ENCODE results near the gene UBE2Q2. TPM values are rescaled to one million over a fixed set of nuclear protein-coding genes. Genes with fewer than 3 reads are reported as not detected.

UBE2Q2 gene
- total RNA-seq, 4 donors from 2014 or later: 39.8 to 49.5 (median 46.2) TPM

DNA sequence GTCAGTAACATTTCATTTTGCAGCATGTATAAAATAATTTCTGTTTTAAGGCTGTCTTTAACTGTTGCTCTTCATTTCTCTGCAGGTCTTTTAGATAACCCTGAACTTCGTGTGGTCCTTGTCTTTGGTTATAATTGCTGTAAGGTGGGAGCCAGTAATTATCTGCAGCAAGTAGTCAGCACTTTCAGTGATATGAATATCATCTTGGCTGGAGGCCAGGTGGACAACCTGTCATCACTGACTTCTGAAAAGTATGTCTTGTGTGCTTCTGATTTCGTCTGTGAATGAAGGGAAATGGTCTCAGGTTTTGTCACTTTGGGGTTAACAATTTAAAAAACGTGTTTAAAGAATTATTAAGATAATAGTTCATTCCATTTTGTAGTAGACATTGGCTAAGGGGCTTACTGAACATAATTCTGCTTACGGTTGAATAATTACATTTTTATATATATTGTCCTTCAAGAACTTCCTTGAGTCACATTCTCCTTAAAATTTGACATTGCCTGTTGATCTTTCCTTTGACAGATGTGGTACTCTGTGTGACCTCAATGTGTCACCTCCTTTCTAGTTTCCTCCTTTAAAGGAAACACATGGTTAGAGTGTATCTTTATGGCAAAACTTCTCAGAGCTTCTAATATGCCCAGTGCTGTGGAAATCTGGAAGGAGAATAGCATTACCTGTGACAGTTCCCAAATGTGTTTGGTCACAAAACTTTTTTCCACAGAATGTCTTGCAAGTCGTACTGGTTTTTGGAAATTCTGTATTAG, 86.7 kb downstream of the UBE2Q2 start:
- Histone ChIP-seq H3K27me3 (no peaks in the 10 kb centered on the region), H3K36me3 (peaks cover 0 to 52% (median 0%) of the 10 kb centered on the region in 3 donors), H3K27ac (no peak overlapping the region), H3K4me1 (peaks cover 0 to 7% (median 0%) of the 10 kb centered on the region in 4 donors), H3K9me3 (no peaks in the 10 kb centered on the region), H3K4me3 (no peak overlapping the region)
- 68 to 76% methylated on average over 5 of the region's 5 CpGs for WGBS, 2 donors
- DNase-seq (ENCODE audit: low spot score in 2 of 2): no peak
- TF ChIP-seq POLR2A (IDR thresholded peaks at IDR 0.05): no peak
- no peak for TF ChIP-seq CTCF (IDR thresholded peaks at IDR 0.05)

DNA sequence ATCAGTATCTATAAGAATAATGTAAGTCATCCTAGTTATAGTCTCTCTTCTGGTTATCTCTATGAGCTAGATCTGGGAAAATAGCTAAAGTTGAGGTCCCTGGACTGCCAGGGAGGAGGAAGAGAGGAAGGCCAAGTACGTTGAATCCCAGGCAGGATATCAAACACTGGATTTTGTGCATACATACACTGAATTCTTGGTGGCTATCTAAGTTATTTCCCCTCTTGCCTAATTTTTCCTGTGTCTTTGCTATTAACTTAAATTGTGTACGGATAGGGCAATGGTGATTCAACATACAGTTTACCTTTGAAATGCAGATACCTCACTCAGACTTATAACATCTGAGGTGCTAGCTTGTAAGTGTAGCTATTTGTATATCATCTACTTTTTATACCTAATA, 87.6 kb downstream of the UBE2Q2 start:
- WGBS, 2 donors: 92 to 94% methylated on average over 2 of the region's 2 CpGs
- H3K36me3 ChIP-seq: peaks cover 0 to 58% (median 0%) of the 10 kb centered on the region in 3 donors
- TF ChIP-seq CTCF (IDR thresholded peaks at IDR 0.05) (no peak), EP300 (IDR thresholded peaks at IDR 0.05) (no peak), POLR2A (IDR thresholded peaks at IDR 0.05) (no peak)

DNA sequence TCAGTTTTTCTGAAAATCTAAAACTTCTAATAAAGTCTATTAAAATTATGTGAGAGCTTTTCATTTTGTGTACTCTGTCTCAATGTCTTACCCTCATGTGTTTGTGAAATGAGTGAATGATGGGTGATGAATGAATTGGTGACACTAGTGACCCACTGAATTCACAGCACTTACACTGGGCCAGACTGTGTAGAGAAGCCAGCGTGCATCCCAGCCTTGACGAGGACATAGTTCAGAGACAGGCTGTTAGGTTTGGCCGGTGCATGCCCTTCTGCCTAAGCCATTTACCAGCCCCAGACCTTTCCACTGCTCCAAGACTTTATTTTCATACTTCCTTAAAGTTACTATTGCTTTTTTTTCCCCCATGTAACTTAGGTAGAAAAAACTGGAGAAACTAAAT, 99.2 kb downstream of the UBE2Q2 start:
- 63 to 68% methylated on average over 3 of the region's 3 CpGs for WGBS, 2 donors
- no peaks in the 10 kb centered on the region for H3K4me1 ChIP-seq
- peaks cover 0 to 5% (median 0%) of the 10 kb centered on the region in 3 donors for H3K36me3 ChIP-seq
- no peak overlapping the region for H3K4me3 ChIP-seq
- no peak overlapping the region for H3K27ac ChIP-seq
- no peaks in the 10 kb centered on the region for H3K9me3 ChIP-seq
- no peak for DNase-seq (ENCODE audit: low spot score in 2 of 2)
- TF ChIP-seq EP300 (IDR thresholded peaks at IDR 0.05) (no peak), POLR2A (IDR thresholded peaks at IDR 0.05) (no peak), CTCF (IDR thresholded peaks at IDR 0.05) (no peak)
- no peaks in the 10 kb centered on the region for H3K27me3 ChIP-seq

More for the DNA sequence above, 87.6 kb downstream of the UBE2Q2 start:
- Histone ChIP-seq H3K9me3 (no peaks in the 10 kb centered on the region), H3K4me3 (no peak overlapping the region), H3K27ac (no peak overlapping the region), H3K27me3 (no peaks in the 10 kb centered on the region), H3K4me1 (peaks cover 0 to under 1% (median 0%) of the 10 kb centered on the region in 4 donors)
- DNase-seq (ENCODE audit: low spot score in 2 of 2): no peak

DNA sequence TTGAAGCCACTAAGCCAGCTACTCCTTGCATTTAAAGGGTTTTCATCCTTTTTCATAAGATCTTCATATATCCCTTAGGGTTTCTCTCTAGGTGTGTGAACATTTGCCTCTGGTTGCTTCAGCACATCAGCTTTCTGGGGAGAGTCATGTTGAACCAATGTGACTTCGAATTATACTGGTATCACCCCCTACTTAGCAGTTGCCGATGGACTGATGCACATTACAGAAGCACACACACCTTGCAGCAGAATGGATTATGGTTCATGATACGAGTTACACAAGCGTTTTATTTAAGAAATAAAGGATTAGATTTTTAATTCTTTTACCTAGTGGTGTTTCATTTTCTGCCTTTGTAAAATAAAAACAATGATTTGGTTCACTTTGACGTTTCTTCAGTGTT, 100.0 kb downstream of the UBE2Q2 start:
- Histone ChIP-seq H3K4me3 (no peak overlapping the region), H3K36me3 (no peaks in the 10 kb centered on the region), H3K27me3 (no peaks in the 10 kb centered on the region), H3K27ac (no peak overlapping the region), H3K4me1 (no peaks in the 10 kb centered on the region), H3K9me3 (no peaks in the 10 kb centered on the region)
- TF ChIP-seq CTCF (IDR thresholded peaks at IDR 0.05) (no peak), POLR2A (IDR thresholded peaks at IDR 0.05) (no peak), EP300 (IDR thresholded peaks at IDR 0.05) (no peak)
- 77 to 79% methylated on average over 5 of the region's 5 CpGs for WGBS, 2 donors
- DNase-seq (ENCODE audit: low spot score in 2 of 2): no peak

DNA sequence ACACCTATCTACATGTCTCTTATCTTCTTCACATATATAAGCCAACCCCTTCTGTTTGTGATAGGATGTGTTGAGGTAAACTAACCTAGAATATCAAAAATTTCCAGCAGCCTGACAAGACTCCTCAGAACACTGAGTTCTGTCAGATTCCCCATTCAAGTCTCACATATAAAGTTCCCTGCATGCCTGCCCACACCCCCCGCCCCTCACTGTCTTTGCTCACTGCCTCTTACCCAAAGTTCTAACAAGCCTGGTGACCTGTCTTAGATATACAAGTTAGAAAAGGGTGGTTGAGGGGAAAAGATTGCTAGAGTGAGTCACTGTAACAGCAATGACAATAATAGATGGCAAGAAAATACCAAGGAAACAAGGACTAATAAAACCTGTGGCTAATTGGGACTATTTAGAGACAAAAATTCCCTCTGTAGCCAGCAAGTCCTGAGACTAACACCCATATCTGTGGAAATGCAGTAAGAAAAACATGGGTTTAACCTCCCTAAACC, 100.5 kb downstream of the UBE2Q2 start:
- WGBS, 2 donors: 43 to 65% methylated on average over 1 of the region's 1 CpG
- Histone ChIP-seq H3K4me3 (no peak overlapping the region), H3K9me3 (no peaks in the 10 kb centered on the region), H3K4me1 (no peaks in the 10 kb centered on the region), H3K36me3 (no peaks in the 10 kb centered on the region), H3K27ac (no peak overlapping the region), H3K27me3 (no peaks in the 10 kb centered on the region)
- no peak for DNase-seq (ENCODE audit: low spot score in 2 of 2)
- TF ChIP-seq EP300 (IDR thresholded peaks at IDR 0.05) (no peak), CTCF (IDR thresholded peaks at IDR 0.05) (no peak), POLR2A (IDR thresholded peaks at IDR 0.05) (no peak)
